HCT116 (cell line): ENCODE measurements around the gene TMEM181.

Experiments
- CEBPB ChIP-seq: IDR thresholded peaks from 2 replicates; pipeline ENCODE4 v1.6.1; 2012; ENCODE audit warnings: low read depth
- EZH2 ChIP-seq: fragments of 200-600 bp; sonication (generic); IDR thresholded peaks from 2 replicates; pipeline ENCODE4 v1.6.1; 2017; ENCODE audit warnings: antibody characterized with exemption, mixed run types
- POLR2A ChIP-seq: IDR thresholded peaks from 2 replicates; pipeline ENCODE4 v1.7.0; 2011; ENCODE audit warnings: borderline replicate concordance; ENCODE audit not compliant: insufficient read depth, insufficient read length; ENCODE audit errors: extremely low read depth
- ZNF274 ChIP-seq: fragments of 200-500 bp; sonication (Bioruptor generic); IDR thresholded peaks from 2 replicates; pipeline ENCODE4 v1.6.1; 2014; ENCODE audit warnings: mild to moderate bottlenecking, low read depth, low read length, inconsistent platforms
- TF ChIP-seq, protein P1 (sequence below), 3 experiments: fragments of 200-600 bp in 1 of 3; sonication (generic) in 1 of 3; IDR thresholded peaks in 2 of 3; conservative IDR thresholded peaks in 1 of 3; 2 replicates each; pipeline ENCODE4 v1.5.1; 2012 to 2017; ENCODE audit warnings: low read depth in 2 of 3, low read length in 2 of 3, antibody characterized with exemption in 1 of 3, borderline replicate concordance in 1 of 3, control low read depth in 1 of 3, mild to moderate bottlenecking in 1 of 3, mixed read lengths in 1 of 3, mixed run types in 1 of 3, moderate library complexity in 1 of 3; ENCODE audit not compliant: insufficient read depth in 1 of 3
- TF ChIP-seq, protein P2 (sequence below): IDR thresholded peaks from 2 replicates; pipeline ENCODE4 v1.6.1; 2012

DNA sequence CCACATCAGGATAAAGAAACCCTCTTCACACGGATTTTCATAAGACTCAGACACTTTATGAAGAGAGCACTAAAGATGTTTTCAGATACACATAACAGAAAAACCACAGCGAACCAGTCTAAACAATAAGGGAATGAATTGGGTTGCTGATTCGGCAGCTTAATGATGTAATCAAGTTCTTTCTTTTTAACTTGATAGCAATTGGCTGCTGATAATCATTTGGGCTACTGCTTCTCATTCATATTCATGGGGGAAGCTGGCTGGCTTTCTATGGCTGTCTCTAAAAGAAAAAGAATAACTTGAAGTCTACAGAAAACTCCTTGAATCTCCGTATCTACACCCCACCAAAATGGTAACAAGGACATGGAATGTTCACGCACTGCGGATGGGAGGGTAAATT is 20.0 kb upstream of the TMEM181 start:
- TF ChIP-seq POLR2A (no peak), EZH2 (no peak), ZNF274 (no peak), CEBPB (no peak)
- TF ChIP-seq, protein P1, sequence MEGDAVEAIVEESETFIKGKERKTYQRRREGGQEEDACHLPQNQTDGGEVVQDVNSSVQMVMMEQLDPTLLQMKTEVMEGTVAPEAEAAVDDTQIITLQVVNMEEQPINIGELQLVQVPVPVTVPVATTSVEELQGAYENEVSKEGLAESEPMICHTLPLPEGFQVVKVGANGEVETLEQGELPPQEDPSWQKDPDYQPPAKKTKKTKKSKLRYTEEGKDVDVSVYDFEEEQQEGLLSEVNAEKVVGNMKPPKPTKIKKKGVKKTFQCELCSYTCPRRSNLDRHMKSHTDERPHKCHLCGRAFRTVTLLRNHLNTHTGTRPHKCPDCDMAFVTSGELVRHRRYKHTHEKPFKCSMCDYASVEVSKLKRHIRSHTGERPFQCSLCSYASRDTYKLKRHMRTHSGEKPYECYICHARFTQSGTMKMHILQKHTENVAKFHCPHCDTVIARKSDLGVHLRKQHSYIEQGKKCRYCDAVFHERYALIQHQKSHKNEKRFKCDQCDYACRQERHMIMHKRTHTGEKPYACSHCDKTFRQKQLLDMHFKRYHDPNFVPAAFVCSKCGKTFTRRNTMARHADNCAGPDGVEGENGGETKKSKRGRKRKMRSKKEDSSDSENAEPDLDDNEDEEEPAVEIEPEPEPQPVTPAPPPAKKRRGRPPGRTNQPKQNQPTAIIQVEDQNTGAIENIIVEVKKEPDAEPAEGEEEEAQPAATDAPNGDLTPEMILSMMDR (IDR thresholded peaks at IDR 0.05 in 2 of 3, conservative IDR thresholded peaks at IDR 0.05 in 1 of 3; ENCODE audit: borderline replicate concordance in 1 of 3, insufficient read depth in 1 of 3, low read depth in 2 of 3, low read length in 2 of 3) = no peak
- TF ChIP-seq, protein P2, sequence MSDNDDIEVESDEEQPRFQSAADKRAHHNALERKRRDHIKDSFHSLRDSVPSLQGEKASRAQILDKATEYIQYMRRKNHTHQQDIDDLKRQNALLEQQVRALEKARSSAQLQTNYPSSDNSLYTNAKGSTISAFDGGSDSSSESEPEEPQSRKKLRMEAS = no peak
